GM18951 (cell line): ENCODE results near the gene MTG2.

Source experiments
- POLR2A ChIP-seq: IDR thresholded peaks from 4 replicates; pipeline ENCODE4 v1.6.1; 2011; ENCODE audit warnings: mild to moderate bottlenecking; ENCODE audit not compliant: insufficient read length, insufficient read depth; ENCODE audit errors: extremely low read depth
- in situ Hi-C: fragments of 300-500 bp; cut with MboI; formaldehyde crosslinking; loops from one replicate; pipeline ENCODE4 v1.12.0; 2022; ENCODE audit warnings: low sequenced_read_pairs, mixed read lengths, inconsistent platforms; ENCODE audit not compliant: unreplicated experiment

Gene MTG2

GRCh38 chr20:62174021-62174804, 8.6 kb upstream of the MTG2 start:
- no peak for TF ChIP-seq POLR2A
- in situ Hi-C loops, result no loop called here

DNA sequence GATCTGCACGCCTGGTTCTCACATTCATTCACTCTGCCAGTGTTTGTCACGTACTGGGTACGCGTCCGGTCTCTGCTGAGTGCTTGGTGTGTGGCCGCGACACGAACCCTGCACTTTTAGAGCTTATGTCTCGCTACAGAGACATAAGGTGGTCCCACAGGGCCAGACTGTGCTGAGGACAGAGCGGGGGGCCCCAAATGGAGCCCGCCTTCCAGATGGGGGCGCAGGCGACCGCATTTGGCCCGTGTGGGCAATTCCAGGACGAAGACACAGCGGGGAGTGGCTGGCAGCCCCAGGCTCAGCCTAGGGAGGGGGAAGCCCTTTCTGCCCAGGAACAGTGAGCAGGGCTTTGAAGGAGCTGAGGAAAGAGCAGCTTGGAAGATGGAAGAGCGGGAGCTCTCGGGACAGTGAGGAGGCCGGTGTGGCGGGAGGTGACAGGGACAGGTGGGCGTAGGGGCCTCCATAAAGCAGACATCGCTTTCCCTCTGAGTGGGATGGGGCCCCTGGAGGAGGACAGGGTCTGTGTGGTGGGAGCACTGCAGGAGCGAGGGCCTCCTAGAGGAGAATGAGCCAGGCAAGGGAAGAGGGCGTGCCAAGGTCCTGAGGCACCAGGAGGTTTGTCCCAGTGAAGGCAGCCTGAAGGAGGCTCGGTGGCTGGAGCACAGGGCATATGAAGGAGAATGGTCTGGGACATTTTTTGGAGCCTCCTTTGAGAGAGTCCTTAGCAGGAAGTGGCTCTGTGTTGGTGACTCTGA, 7.8 kb upstream of the MTG2 start:
- in situ Hi-C loops, result no loop called here
- TF ChIP-seq POLR2A, result no peak

GRCh38 chr20:62175711-62176110, 7.1 kb upstream of the MTG2 start:
- in situ Hi-C loops, result no loop called here
- TF ChIP-seq POLR2A, result no peak

- no peak for TF ChIP-seq POLR2A
- in situ Hi-C loops, result no loop called here
Observed at GRCh38 chr20:62176866-62177265, 6.0 kb upstream of the MTG2 start.

DNA sequence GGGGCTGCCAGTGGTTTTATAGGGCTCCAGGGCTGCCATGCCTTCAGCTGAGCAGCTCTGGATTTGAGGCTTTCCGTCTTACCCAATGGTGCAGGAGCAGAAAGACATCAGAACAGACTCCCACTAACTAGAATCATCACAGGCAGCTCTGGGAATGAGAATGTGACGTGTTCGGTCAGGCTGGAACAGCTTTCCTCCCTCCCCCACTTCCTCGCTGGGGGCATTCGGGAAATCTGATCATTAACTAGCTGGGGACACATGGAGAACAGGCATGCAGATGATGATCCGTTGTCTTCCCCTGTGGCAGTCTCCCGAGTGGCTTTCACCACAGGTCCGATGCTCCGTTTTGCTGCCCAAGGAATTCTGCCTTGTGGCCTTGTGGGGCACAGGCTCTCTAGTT, 5.5 kb upstream of the MTG2 start:
- TF ChIP-seq POLR2A, result no peak
- in situ Hi-C loops, result no loop called here

DNA sequence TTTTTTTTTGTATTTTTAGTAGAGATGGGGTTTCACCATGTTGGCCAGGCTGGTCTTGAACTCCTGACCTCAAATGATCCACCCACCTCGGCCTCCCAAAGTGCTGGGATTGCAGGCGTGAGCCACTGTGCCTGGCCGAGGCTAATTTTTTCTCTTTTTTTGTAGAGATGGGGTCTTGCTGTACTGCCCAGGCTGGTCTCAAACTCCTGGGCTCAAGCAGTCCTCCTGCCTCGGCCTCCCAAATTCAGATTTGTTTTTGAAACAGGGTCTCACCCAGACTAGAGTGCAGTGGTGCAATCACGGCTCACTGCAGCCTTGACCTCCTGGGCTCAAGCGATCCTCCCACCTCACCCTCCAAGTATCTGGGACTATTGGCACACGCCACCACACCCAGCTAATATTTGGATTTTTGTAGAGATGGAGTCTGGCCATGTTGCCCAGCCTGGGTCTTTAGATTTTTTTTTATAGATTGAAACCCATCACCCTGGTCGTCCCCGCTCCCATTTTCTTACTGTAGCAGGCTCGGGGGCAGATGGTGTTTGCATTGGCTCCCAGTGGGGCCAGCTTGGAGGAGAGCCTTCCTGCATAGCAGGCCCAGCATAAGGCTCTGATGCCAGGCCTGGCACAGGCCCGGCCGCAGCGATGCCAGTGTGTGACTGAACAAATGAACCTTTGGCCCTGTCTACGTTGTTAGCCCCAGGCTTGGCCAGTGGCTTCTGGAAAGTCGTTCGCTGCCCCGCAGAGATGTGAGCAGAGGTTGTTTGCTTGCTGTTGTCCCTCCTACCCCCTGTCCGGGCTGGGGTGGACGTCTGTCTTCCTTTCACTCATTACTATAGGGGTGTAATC, 4.3 kb upstream of the MTG2 start:
- in situ Hi-C loops, result no loop called here

DNA sequence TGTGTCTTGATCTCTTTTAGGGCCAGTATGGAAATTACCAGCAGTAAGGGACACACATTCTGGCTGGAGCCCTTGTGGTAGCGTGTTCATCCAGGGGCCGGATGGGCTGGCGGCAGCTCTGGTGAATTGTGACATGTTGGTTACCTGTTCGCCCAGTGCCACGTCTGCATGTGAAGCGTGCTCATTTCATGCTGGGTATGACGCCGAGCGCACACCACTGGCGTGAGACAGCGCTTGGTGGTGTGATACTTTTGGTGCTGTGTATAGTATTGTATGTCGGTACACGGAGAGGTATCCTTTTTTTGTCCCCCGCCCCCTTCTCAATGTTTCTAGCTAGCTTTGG, 3.7 kb upstream of the MTG2 start:
- TF ChIP-seq POLR2A, result no peak
- in situ Hi-C loops, result no loop called here

More for the DNA sequence above, 4.3 kb upstream of the MTG2 start:
- no peak for TF ChIP-seq POLR2A

- in situ Hi-C loops, result no loop called here
Observed at GRCh38 chr20:62181808-62182207, 1.0 kb upstream of the MTG2 start.

DNA sequence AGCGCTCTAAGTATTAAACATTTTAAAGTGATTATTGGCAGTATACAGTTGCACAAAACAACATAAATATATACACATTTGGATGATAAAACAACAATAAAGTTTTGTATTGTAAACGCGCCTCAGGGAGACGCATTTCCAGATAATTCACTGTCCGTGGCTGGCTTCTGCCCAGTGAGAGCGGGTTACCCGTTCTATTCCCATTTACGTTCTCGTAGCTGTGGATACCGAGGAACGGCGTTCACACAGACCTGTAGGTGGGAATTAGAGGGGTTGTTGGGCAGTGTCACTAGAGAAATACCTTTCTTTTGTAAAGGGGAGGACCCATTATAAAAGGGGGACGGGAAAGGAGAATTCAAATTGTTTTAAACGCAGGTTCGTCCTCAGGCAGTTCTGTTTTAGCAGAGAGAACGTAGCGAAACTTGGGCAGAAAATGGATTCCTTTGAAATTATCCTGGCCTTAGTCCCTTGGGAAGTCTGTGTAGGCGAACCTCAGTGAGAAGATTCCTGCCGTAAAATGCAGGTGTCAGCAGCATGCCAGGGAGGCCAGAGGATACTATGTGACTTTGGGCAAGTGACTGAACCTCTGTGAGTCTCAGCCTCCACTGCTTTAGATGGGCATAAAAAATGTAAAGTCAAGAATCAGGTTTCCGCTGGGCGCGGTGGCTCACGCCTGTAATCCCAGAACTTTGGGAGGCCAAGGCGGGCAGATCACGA, 756 bp downstream of the MTG2 start:
- in situ Hi-C loops, result no loop called here
- no peak for TF ChIP-seq POLR2A

More at GRCh38 chr20:62181808-62182207, 1.0 kb upstream of the MTG2 start:
- TF ChIP-seq POLR2A, result no peak

DNA sequence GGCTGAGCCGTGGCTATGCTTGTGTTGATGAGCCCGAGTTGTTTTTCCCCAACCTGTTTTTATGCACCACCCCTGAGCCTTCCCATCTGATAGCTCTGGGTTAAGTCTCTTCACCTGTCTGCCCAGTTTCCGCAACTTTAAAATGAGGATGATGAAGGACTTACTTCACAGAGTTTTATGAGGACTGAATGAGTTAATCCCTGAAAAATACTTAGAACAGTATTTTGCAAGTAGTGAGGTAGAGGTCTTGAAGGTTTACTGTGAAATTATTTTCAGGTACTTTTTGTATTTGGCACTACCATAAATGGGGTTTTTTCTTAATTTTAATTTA, 3.2 kb downstream of the MTG2 start:
- in situ Hi-C loops, result no loop called here

DNA sequence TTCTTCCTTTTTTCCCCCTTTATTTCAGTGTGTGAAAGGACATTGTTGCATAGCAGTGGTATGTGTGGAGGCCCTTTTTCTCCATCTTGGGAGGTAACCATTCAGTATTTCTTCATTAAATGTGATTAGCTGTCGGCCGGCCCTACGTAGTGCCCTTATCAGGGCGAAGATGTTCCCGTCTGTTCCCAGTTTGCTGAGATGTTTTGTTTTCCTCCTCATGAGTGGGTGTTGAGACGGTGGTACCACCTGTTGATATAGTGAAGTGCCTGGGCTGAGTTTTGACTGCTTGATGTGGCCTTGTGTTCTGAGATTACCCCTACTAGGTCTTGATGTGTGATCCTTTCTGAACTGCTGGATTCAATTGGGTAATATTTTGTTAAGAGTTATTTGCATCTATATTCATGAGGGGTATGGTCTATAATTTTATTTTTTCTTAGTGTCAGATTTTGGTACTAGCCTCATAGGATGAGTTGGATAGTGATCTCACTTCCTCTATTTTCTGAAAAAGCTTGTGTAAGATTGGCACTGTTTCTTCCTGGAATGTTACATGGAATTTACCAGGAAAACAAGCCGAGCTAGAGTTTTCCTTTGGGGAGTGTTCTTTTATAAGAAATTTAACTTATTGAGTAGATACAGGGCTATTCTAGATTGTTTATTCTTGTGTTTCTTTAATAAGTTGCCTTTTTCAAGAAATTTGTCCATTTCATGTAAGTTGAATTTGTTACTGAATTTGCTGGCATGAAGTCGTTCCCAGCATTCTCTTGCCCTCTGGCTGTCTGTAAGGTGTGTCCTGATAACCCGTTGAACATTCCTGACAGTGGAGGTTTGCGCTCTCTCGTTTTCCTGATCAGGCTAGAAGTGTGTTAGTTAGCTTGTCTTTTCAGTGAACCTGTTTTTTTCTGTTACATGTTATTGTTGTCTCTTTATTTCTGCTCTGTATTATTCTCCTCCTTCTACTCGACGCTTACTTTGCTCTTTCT, 4.3 kb downstream of the MTG2 start:
- TF ChIP-seq POLR2A, result no peak
- in situ Hi-C loops, result no loop called here

More for the DNA sequence above, 3.2 kb downstream of the MTG2 start:
- TF ChIP-seq POLR2A, result no peak
